GM21447 (cell line): ENCODE data around the gene ALDH1A1.
"Not testable (repeated sequence)": the region's sequence is repeated elsewhere in the genome, so short reads cannot be mapped to it uniquely, and the experiment has no call there.

Experiments used
- ATAC-seq: cut with Tn5 transposase; IDR thresholded peaks from one replicate; pipeline ENCODE4 v1.9.1; 2021; ENCODE audit not compliant: unreplicated experiment

Gene ALDH1A1

DNA sequence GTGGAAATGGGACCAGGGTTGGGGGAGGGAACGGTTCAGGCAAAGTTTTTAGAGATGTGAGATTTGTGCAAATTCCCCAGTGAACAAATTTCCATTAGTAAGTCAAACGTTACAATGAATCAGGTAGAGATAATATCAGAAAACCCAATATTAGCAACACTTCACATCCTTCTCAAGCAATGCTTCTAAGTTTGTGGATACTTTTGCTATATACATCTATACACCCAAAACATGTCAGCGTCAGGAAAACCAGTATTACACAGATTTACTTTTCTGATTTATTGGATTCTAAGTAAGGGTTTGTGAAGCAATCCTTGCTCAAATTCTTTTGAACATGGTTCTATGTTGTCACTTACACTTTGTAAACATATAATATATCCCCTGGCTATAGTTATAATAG lies 6.5 kb downstream of the ALDH1A1 start:
- ATAC-seq = no peak

DNA sequence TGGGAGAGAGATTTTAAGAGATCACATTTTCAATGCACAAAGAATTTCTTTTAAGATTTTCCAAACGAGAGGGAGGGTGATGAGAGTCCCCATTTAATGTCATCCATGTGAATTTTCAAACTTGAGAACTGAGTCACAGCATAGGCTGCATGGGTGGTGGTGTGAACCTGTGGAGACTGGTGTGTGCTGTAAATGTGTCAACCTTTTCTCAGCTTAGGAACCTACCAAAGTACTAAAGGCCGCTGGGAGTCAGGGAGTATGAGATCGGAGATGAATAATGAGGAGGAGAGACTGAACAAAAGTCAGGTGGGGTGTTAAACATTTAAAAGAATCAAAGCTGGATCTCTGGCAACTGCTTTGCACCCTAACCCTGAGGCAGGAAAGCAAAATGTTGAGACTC lies 7.5 kb downstream of the ALDH1A1 start:
- no peak for ATAC-seq

DNA sequence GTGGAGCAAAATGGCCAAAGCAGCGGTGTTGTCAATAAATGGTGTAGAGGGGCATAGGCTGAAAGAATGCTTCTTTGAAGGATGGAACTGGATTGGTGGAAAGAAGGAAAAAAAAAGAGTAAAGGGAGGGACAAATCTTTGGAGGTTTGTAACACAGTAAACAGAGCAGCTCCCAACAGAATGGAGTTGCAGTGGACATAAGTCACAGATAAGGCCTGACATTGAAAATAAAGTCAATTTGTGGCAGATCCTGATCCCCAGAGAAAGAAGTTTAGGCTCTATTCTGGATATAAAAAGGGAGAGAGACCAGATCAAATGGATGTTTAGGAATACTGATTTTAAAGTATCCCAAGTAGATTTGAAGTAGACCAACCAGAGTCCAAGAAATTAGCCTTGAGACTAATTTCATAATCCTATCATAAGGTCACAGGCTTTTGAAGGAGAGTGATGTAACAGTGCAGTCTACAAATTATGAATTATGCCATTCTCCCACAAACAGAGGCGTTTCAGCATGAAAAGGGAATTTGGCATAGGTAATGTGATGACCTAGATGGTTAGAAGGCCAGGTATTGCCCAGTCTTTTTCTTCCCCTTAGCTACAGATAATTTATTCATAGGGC lies 8.9 kb downstream of the ALDH1A1 start:
- ATAC-seq = no peak

DNA sequence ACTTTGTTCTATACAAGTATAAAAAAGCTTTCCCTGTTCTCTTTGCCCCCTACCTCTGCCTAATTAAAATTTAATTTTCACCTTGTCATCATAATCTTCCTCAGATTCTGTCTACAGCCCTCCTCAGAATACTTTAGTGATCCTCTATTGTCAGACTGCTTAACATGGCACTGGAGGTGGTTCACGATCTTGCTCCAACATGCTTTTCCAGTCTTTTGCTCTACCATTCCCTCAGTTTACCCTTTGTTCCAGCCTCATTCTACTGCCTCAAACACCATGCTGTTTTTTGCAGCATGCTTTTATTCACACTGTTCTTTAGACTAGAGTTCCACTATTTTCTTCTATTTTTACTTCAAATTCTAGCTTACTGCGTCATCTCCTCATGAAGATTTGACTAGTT lies 10.4 kb downstream of the ALDH1A1 start:
- ATAC-seq = no peak

DNA sequence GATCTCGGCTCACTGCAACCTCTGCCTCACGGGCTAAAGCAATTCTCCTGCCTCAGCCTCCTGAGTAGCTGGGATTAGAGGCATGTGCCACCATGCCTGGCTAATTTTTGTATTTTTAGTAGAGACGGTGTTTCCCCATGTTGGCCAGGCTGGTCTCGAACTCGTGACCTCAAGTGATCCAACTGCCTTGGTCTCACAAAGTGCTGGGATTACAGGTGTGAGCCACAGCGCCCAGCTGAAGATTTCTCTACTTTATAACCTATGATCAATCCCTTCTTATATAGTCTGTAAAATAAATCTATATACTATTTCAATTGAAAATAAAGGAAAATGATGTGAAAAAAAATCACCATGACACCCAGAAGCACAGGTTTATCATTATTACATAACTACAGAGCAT lies 13.3 kb downstream of the ALDH1A1 start:
- ATAC-seq = not testable (repeated sequence)

DNA sequence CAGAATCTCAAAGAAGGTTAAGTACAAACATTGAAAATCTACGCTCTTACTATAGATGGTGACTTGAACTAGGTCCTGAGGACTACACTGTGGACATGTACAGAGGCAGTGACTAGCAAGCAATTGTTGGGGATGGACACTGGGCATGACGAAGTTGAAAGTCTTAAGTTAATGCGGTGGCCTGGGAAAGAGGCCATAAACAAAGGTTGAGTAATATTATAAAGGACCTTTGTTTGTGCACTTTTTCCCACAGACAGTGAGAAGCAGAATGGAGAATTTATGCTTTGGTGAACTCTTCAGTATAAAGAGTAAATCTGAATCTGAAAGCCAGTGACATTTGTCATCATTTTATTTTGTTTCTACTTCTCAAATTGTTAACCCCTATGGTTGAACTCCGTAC lies 15.3 kb downstream of the ALDH1A1 start:
- ATAC-seq = no peak

DNA sequence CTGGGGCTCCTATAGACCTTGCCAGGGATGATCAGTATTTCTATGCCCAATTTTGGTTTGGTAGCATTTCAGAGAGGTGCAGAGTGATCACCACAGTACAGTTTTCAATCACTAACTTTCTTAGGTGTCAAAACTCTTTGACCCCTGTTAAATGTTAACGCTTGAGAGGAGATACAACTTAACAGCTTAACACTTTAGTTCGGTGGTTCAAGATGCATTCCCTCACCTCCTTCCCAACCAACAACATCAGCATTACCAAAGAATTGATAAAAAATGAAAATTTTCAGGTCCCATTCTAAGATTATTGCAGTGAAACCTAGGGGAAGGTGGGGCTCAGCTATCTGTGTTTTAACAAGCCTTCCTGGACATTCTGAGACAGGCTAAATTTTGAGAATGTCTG lies 16.2 kb downstream of the ALDH1A1 start:
- ATAC-seq = no peak

DNA sequence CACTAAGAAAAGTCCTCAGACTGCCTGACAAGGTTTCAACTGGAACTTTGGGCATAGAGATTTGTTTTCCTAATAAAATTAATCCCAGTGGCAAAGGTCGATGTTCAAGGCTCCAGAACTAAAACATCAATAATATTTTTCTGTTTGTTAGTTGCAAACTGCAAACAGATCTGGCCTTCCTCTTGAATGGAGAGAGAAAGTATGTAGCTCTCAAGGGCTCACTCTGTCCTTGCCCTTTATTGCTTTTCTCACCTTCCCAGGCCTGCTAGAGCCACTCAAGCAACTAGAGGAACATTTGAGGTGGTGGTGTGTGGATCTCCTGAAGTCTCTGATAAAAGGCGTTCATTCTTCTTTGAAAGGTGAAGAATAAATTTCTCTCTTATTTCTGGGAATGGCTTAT lies 16.6 kb downstream of the ALDH1A1 start:
- no peak for ATAC-seq

DNA sequence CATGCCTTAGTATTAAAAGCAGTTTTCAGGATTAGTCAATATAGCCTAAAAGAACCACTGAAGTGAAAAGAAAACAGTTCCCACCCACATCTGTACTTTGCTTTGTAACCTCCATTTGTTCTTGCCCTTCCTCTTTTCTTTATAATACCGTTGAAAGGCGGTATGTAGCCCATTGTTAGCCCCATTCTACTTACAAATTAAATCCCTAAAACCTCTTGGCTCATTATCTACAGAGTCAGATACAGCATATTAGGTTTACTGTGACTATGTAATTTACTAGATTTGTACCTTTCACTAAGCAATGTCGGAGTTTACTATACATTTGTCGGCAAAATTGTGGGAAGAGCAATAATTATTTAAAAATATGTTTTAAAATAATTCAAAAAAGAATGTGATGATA lies 17.3 kb downstream of the ALDH1A1 start:
- ATAC-seq = no peak

DNA sequence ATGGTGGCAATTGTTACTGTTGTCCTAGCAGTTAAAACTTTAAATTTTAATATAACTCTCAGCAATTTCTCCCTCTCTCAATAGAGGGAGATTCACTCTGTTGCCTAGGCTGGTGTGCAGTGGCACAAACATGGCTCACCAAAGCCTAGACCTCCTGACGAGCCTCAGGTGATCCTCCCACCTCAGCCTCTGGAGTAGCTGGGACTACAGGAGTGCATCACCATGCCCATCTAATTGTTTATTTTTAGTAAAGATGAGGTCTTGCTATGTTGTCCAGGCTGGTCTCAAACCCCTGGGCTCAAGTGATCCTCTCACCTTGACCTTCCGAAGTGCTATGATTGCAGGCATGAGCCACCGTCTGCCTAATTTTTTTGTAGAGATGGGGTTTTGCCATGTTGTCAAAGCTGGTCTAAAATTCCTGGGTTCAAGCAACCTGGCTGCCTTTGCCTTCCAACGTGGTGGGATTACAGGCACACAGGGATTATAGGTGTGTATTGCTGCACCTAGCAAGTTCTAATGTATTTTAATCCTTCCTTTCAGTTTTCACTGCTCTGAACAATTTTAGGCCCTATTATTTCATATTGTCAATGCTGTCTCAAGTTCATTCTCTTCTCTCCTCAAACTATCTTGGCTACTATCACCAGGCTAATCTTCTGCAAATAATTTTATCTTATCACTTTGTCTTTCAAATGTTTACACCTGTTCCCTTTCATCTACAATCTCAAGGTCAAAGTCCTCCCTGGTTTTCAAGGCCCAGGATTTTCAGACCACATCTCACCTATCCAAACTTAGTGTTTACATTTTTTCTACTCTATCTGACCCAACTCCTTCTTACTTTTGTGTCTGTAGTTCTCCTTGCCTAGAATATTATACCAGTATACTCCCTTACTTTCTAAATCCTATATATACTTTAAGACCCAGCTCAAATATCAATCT lies 18.9 kb downstream of the ALDH1A1 start:
- ATAC-seq = no peak

DNA sequence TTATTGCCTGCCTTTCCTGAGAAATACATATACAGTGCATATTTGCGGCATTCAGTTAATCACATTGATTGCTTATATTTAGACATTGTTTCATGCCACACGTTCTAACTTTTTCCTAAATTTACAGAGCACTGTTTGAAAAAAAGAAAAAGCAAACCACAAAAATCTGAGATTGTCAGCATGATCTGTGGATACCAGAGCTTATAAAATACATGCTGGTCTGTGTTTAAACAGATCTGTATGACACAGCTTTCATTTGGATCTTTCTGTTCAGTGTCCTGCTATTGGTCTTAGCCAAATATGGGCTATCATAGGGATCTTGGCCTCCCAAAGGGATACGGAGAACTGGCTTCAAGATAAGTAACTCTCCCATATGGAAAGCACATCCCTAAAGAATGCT lies 20.2 kb downstream of the ALDH1A1 start:
- ATAC-seq = no peak

DNA sequence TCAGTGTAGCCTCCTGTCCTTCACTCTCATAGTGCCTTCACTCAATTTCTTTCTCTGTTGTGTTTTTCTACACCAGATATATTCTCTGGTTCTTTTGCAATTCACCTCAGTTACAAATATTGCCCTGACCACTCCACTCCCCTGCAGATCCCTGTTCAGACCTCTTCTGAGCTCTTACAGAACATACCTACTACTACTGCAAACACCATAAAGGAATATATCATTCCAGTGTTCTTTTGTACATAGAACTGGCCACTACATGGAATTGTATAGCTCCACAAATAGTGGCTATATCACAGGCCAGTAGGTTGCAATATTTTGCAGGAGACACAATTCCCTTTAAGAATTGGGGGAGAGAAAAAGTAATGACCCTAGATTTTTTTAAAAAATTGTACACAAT lies 21.0 kb downstream of the ALDH1A1 start:
- ATAC-seq = no peak

DNA sequence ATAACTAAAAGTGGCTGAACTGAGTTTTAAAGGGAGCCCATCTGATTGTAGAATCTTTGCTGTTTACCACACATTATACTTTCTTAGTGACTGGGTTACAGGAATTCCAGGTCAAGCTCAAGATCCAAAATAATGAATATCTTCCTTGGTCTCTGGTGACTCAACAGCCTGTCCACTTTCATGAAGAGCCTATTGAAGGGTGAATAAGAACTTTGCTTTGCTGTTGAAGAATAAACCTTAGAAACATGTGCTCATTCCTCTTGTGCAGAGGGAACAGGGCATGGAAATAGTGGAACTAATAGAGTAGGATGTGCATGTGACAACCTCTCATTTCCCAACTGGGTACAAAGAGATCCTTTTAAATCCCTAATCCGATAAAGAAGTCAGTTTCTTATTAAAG lies 21.4 kb downstream of the ALDH1A1 start:
- ATAC-seq = no peak

DNA sequence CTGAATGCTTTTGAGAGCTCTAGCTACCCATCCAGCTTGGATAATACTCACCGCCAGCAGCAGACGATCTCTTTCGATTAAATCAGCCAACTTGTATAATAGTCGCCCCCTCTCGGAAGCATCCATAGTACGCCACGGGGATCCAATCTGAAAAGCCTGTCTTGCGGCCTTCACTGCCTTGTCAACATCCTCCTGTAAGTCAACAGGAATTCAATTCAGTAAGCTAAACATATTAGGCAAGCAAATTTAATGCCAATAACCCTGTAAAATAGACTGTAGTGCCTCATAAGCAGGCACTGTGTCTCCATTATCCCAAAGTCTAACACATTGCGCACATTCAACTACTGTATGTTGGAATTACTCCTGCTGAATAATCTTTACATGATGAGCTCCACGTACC lies 22.0 kb downstream of the ALDH1A1 start:
- ATAC-seq = no peak

DNA sequence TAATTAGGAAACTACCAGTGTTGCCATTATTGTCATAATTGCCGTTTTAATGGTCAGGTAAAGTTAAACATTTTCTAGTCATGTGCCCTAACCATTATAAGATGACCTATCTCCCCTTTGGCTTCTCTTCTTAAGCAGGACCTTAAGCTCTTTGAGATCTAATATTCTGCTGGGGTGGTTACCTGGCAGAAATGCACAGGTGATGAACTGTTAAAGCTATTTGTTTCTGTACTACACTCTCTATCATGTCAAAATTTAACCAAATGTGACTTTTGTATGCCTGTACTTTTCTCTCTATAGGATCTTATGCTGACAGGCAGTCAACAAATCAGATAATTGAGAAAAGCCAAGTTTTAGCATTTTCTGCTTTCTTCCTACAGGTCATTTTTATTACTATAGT lies 23.3 kb downstream of the ALDH1A1 start:
- ATAC-seq = no peak

DNA sequence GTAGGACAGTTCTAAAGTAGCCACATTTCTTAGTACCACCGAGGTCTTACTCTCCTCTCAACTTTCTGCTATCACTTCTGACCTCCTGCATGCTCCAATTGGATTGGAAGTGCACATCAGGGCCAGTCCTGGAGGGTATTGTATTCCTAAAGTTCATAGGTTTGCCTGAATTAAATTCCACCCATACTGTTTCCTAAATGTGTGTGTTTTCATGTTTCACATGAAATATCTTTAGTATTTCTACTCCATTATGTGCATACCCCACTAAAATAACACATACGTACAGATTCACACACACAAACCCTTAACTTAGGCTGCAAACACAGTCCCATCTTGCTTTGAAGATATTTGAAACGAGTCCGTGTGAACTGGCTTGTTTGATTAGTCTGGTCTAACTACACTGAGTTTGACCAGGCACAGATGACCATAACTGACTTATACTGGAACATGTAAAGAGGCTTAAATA lies 24.8 kb downstream of the ALDH1A1 start:
- no peak for ATAC-seq

DNA sequence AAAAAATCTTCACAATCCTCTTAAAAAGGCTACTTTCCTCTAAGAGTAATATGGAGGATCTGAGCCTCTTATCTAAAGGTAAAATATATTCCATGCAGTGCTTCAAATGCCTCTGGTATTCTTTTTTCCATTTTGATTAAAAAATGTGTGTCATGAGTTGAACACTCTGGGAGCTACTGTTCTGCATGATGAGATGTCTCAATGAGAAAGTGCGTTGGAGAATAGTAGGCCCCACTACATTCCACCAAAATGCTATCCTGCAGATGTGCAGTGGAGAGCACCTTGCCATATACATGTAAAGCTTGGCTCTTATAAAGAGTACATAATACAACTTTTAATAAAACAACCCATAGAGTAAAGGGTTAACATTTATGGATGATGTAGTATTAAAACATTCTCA lies 26.3 kb downstream of the ALDH1A1 start:
- ATAC-seq = no peak

DNA sequence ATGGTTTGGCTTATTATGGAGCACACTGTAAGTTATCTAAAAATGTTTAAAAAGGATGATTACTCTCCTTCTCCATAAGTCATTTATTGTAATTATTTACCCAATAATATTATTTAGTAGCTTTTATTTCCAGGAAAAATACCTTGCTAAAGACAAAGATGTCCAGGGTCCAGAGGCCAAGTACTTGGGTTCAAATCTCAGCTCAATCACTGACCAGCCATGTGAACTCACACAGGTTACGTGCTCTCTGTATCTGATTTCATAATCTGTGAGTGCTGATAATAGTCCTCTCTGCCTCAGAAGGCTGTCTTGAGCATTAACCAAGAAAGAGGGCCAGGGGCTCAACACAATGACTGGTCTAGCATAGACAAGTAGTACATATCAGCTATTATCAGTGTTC lies 27.0 kb downstream of the ALDH1A1 start:
- no peak for ATAC-seq

DNA sequence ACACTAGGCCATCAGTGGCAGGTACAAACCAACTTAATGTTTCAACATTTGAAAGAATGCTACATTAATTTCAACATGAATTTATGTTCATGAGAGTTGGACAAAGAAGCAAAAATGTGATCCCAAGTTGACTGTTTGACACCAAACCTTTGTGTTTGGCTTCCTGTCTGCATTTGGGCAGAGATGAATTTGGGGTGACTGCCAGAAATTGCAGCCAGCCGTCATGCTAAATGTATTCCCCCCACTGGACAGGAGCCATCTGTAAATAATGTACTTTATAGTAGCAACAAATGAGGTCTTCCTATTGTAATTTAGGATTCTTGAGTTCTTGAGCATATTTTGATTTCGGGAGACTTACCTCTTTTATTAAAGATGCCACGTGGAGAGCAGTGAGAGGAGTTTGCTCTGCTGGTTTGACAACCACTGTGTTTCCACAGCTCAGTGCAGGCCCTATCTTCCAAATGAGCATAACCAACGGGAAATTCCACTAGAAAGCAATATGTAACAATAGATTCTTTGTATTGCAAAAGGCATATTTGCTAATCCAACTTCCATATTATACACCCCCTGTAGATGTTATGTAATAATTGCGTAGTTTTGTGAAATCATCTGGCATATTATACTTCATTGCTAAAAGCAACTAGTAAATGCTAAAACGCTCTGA lies 27.6 kb downstream of the ALDH1A1 start:
- ATAC-seq = no peak

DNA sequence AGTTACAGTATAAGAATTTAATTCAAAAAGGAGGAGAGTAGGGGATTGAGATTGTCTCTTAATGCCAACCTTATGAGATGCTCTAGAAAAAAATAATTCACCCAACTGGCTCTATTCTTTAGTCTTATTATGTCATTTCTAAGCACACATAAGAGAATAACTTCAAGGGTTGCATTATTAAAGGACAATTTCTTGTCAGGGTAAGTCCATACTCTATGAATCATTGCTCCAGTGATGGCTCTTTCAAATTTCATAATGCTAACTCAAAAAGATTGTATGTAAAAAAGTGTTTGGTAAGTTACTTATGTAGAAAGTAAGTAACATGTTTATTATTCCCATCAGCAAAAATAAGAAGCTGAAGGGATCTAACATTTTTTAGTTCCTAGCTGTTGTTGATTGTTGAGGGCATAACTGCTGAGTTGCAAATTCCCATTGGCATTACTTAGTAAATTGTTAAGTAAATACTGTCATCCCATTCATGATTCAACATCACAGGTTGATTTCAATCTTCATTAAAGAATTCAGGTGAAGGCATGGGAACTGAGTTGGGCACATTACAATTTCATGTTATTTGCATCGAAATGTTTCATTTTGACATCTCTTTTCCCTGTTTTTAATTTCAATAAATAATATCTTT lies 28.6 kb downstream of the ALDH1A1 start:
- ATAC-seq = no peak

DNA sequence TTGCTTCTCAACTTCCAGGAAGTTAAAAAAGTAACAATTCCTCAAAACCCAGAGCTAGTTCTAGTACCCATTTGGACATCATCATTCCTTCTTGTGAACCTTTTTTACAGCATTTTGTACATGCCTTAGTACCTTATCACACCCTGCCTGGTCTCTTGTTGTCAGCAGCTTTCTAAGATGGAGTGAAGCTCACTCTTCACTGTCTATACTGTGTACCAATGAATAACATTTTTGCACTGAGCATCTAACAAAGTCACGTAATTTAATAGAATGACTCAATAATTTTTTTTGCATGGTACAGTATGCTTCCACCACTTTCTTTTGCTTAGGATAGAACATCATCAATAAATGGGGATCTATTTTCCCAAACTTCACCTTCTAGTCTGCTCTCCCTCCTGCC lies 29.8 kb downstream of the ALDH1A1 start:
- no peak for ATAC-seq
